Breast epithelium (tissue), 4 donors: ENCODE data around the gene ADM. TPM values are rescaled to one million over a fixed set of nuclear protein-coding genes. Genes with fewer than 3 reads are reported as not detected.

Experiments
- DNase-seq, 2 donors: peaks; one replicate each; pipeline ENCODE4 v3.0.0-alpha.2; 2019; ENCODE audit warnings: low spot score in 2 of 2
- H3K27ac ChIP-seq, 2 donors: fragments of 200-600 bp; sonication (generic) in 1 of 2; one replicate each; pipeline ENCODE4 v1.5.1; 2016 to 2019; ENCODE audit warnings: mild to moderate bottlenecking in 1 of 2
- H3K27me3 ChIP-seq, 2 donors: fragments of 200-600 bp; sonication (generic) in 1 of 2; one replicate each; pipeline versions ENCODE4 v1.5.1 to v1.6.0; 2017 to 2019; ENCODE audit warnings: control low read depth in 1 of 2, mild to moderate bottlenecking in 1 of 2
- H3K36me3 ChIP-seq: fragments of 200-600 bp; one replicate; pipeline ENCODE4 v1.5.1; 2019
- H3K4me1 ChIP-seq, 2 donors: fragments of 200-600 bp; sonication (generic); one replicate each; pipeline ENCODE4 v1.5.1; 2016 to 2019; ENCODE audit warnings: control low read depth in 1 of 2
- H3K4me3 ChIP-seq, 3 donors: fragments of 200-600 bp; sonication (generic); 1 replicate in 2 of 3; 2 replicates in 1 of 3; pipeline ENCODE4 v1.5.1; 2016 to 2019; ENCODE audit warnings: mild to moderate bottlenecking in 3 of 3, moderate library complexity in 2 of 3
- H3K9me3 ChIP-seq, 2 donors: fragments of 200-600 bp; sonication (generic) in 1 of 2; one replicate each; pipeline ENCODE4 v1.5.1; 2016 to 2019; ENCODE audit warnings: control low read depth in 1 of 2
- POLR2A ChIP-seq: fragments of 450-650 bp; IDR thresholded peaks from one replicate; pipeline ENCODE4 v1.6.1; 2016; ENCODE audit warnings: antibody characterized with exemption, mild to moderate bottlenecking, moderate library complexity
- POLR2AphosphoS5 ChIP-seq, 3 donors: sonication (generic); formaldehyde crosslinking; IDR thresholded peaks; one replicate each; pipeline ENCODE4 v1.6.1; 2017; ENCODE audit warnings: antibody characterized with exemption in 3 of 3
- intact Hi-C: fragments of 100-400 bp; cut with DNase I; formaldehyde crosslinking; loops from one replicate; pipeline ENCODE4 v1.15.1; 2023; ENCODE audit warnings: low total_unique reads
- total RNA-seq, 3 donors: library from RNA; depleted of rRNA; stranded (reverse); fragments of >200 nt; gene quantifications; one replicate each; pipeline ENCODE4 v1.1.0, GENCODE V29; 2016
- TF ChIP-seq, protein P1 (sequence below), 3 donors: fragments of 450-650 bp; IDR thresholded peaks; one replicate each; pipeline ENCODE4 v1.5.1; 2016 to 2017; ENCODE audit warnings: antibody characterized with exemption in 3 of 3, mild to moderate bottlenecking in 3 of 3, moderate library complexity in 3 of 3

The ADM gene
- total RNA-seq, 3 donors from 2014 or later: 77.1 to 279 (median 252) TPM

DNA sequence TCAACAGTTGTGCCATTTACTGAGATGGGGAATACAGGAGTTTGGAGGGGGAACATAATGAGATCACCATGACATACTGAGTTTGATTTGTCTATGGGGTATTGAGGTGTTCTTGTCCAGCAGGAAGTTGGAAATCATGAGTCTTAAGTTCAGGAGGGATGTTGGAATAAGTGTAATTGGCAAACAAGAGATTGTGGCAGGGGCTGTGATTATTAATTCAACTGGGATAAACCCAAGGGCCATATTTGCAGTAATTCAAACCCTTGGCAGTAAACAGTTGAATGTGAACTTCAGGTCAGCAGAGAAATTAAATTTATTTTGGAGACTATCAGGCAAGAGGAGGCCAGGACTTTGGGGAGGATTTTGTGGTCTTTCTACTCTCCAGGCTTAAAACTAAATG, 33.4 kb downstream of the ADM start:
- intact Hi-C loops: no loop called here

DNA sequence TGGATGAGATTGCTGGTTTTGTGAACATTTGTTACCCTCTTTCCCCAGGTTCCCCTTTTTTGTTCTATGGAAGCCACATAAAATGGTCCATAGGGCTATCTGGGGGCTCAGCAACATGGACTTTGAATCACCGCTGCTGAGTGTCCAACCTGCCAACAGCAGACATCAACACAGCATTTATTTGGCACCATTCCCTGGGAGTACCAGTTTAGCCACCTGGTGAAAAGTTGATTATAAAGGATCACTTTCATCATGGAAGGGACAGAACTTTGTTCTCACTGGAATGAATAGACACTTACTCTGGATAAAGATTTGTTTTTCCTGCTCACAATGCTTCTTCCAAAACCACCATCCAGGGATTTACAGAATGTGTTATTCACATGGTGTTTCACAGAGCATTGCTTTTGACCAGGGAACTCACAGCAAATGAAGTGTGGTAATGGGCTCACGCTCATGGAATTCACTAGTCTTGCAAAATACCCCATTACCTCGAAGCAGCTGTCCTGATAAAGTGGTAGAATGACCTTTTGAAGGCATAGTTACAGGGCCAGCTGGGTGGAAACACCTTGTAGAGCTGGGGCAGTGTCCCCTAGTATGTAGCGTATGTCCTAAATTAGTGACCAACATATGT, 43.9 kb downstream of the ADM start:
- no peaks in the 10 kb centered on the region for H3K27me3 ChIP-seq
- no peaks in the 10 kb centered on the region for H3K4me1 ChIP-seq
- H3K4me3 ChIP-seq: no peak overlapping the region
- peak overlapping the region; percentile 1 to 48 for H3K27ac ChIP-seq
- TF ChIP-seq POLR2AphosphoS5 (IDR thresholded peaks at IDR 0.05) (no peak), POLR2A (no peak)
- TF ChIP-seq, protein P1, sequence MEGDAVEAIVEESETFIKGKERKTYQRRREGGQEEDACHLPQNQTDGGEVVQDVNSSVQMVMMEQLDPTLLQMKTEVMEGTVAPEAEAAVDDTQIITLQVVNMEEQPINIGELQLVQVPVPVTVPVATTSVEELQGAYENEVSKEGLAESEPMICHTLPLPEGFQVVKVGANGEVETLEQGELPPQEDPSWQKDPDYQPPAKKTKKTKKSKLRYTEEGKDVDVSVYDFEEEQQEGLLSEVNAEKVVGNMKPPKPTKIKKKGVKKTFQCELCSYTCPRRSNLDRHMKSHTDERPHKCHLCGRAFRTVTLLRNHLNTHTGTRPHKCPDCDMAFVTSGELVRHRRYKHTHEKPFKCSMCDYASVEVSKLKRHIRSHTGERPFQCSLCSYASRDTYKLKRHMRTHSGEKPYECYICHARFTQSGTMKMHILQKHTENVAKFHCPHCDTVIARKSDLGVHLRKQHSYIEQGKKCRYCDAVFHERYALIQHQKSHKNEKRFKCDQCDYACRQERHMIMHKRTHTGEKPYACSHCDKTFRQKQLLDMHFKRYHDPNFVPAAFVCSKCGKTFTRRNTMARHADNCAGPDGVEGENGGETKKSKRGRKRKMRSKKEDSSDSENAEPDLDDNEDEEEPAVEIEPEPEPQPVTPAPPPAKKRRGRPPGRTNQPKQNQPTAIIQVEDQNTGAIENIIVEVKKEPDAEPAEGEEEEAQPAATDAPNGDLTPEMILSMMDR (IDR thresholded peaks at IDR 0.05): no peak
- no peak for DNase-seq
- intact Hi-C loops: no loop called here
- no peaks in the 10 kb centered on the region for H3K36me3 ChIP-seq
- no peaks in the 10 kb centered on the region for H3K9me3 ChIP-seq

More for the DNA sequence above, 33.4 kb downstream of the ADM start:
- TF ChIP-seq, protein P1 (IDR thresholded peaks at IDR 0.05): no peak
- TF ChIP-seq POLR2A (no peak), POLR2AphosphoS5 (IDR thresholded peaks at IDR 0.05) (no peak)
- H3K27ac ChIP-seq: no peak overlapping the region
- no peak overlapping the region for H3K4me3 ChIP-seq
- no peaks in the 10 kb centered on the region for H3K36me3 ChIP-seq
- no peaks in the 10 kb centered on the region for H3K9me3 ChIP-seq
- H3K4me1 ChIP-seq: no peaks in the 10 kb centered on the region
- H3K27me3 ChIP-seq: no peaks in the 10 kb centered on the region
- DNase-seq: no peak

DNA sequence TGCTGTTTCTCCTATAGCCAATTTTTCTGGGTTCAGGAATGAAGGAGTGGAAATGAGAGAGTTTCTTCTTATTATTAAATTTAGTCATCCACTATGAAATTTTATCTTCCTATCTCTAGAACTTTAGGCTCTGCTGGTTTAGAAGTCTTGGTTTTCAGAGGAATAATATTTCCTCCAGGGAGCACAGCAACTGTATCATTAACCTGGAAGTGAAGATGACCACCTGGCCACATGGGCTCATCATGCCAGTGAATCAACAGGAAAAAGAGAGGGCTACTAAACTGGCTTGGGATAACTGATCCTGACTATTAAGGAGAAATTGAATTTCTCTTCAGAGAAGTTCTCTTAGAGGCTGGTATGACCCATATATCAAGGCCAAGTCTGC, 44.4 kb downstream of the ADM start:
- no peak overlapping the region for H3K4me3 ChIP-seq
- H3K4me1 ChIP-seq: no peaks in the 10 kb centered on the region
- no peaks in the 10 kb centered on the region for H3K9me3 ChIP-seq
- DNase-seq: no peak
- peak overlapping the region; percentile 1 to 40 for H3K27ac ChIP-seq
- no peaks in the 10 kb centered on the region for H3K36me3 ChIP-seq
- intact Hi-C loops: no loop called here
- TF ChIP-seq POLR2AphosphoS5 (IDR thresholded peaks at IDR 0.05): no peak
- no peak for TF ChIP-seq POLR2A
- TF ChIP-seq, protein P1 (IDR thresholded peaks at IDR 0.05): no peak
- H3K27me3 ChIP-seq: no peaks in the 10 kb centered on the region

DNA sequence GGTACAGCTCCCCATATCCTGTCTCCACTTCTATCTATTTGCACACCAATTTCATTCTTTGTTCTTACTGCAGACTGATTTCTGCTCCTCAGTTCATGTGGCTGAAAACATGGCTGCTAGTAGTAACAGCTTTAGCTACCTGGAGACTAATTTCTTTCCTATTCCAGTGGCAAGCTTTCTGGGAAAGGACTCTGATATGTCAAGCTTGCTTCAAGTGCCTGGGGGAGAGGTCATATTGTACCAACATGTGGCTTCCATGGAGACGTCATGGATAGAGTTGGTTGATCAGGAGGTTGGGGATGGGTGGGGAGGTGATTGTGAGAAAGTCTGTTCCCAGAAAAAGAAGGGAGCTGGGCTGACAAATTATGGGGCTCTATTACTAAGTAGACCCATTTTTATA, 44.9 kb downstream of the ADM start:
- Histone ChIP-seq H3K27ac (peak overlapping the region in 1 of 2 donors; percentile 40), H3K4me3 (no peak overlapping the region), H3K9me3 (no peaks in the 10 kb centered on the region), H3K4me1 (no peaks in the 10 kb centered on the region), H3K27me3 (no peaks in the 10 kb centered on the region), H3K36me3 (no peaks in the 10 kb centered on the region)
- intact Hi-C loops: no loop called here
- no peak for TF ChIP-seq POLR2AphosphoS5 (IDR thresholded peaks at IDR 0.05)
- TF ChIP-seq, protein P1 (IDR thresholded peaks at IDR 0.05): no peak
- no peak for TF ChIP-seq POLR2A
- no peak for DNase-seq

DNA sequence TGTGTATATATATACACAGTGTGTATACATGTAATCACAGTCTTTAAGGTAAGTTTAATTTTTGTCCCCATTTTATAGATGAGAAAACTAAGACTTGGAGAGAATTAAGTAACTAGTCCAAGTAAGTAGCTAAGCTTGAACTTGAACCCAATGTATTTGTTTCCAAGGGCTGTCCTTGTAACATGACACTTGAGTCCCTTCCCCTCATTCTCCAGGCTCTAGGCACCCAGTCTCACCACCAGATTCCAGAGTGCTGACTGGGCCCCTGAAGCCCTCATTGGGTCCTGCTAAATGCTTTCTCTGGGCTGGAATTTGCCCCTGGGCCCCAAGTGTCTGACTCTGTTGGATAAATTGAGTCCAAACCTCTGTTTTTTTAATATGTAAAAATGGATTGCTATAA, 45.5 kb downstream of the ADM start:
- intact Hi-C loops: no loop called here
- Histone ChIP-seq H3K4me1 (no peaks in the 10 kb centered on the region), H3K27me3 (no peaks in the 10 kb centered on the region), H3K27ac (no peak overlapping the region), H3K36me3 (no peaks in the 10 kb centered on the region), H3K4me3 (no peak overlapping the region), H3K9me3 (no peaks in the 10 kb centered on the region)
- TF ChIP-seq POLR2AphosphoS5 (IDR thresholded peaks at IDR 0.05) (no peak), POLR2A (no peak)
- TF ChIP-seq, protein P1 (IDR thresholded peaks at IDR 0.05): no peak
- DNase-seq: no peak
